Umbilical cord (tissue), 2 donors: Measurements from ENCODE around the gene CKAP2. TPM values are rescaled to one million over a fixed set of nuclear protein-coding genes. Genes with fewer than 3 reads are reported as not detected.
"Not testable (repeated sequence)": the region's sequence is repeated elsewhere in the genome, so short reads cannot be mapped to it uniquely, and the experiment has no call there.

Source experiments
- DNase-seq: peaks from one replicate; pipeline ENCODE4 v3.0.0-alpha.2; 2015; ENCODE audit warnings: low spot score
- total RNA-seq: library from RNA; depleted of rRNA; stranded (reverse); fragments of >200 nt; gene quantifications from one replicate; pipeline ENCODE4 v1.2.3, GENCODE V29; 2014; ENCODE audit warnings: low replicate concordance; ENCODE audit not compliant: insufficient read depth

The CKAP2 gene, protein sequence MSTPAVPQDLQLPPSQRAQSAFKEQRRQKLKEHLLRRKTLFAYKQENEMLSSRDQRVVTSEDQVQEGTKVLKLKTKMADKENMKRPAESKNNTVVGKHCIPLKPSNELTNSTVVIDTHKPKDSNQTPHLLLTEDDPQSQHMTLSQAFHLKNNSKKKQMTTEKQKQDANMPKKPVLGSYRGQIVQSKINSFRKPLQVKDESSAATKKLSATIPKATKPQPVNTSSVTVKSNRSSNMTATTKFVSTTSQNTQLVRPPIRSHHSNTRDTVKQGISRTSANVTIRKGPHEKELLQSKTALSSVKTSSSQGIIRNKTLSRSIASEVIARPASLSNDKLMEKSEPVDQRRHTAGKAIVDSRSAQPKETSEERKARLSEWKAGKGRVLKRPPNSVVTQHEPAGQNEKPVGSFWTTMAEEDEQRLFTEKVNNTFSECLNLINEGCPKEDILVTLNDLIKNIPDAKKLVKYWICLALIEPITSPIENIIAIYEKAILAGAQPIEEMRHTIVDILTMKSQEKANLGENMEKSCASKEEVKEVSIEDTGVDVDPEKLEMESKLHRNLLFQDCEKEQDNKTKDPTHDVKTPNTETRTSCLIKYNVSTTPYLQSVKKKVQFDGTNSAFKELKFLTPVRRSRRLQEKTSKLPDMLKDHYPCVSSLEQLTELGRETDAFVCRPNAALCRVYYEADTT
- total RNA-seq: 14.0 TPM

GRCh38 chr13:52454820-52455676 lies at the start of gene CKAP2:
CKAP2 (plus strand) TSS chr13:52455478; CDS start chr13:52455557, 79 bp downstream.
- DNase-seq: peak; percentile 97

GRCh38 chr13:52405767-52406494 lies 49.3 kb upstream of the CKAP2 start, which contains the start of gene THSD1:
THSD1 (minus strand) TSS chr13:52406172; CDS start chr13:52402600, 3,572 bp downstream.
- peak; percentile 40 for DNase-seq

- no peak for DNase-seq
Observed at GRCh38 chr13:52406629-52407028, 48.6 kb upstream of the CKAP2 start.

- DNase-seq: not testable (repeated sequence)
Observed at GRCh38 chr13:52407436-52407835, 47.8 kb upstream of the CKAP2 start.

- DNase-seq: not testable (repeated sequence)
Observed at GRCh38 chr13:52408071-52408658, 47.1 kb upstream of the CKAP2 start.

DNA sequence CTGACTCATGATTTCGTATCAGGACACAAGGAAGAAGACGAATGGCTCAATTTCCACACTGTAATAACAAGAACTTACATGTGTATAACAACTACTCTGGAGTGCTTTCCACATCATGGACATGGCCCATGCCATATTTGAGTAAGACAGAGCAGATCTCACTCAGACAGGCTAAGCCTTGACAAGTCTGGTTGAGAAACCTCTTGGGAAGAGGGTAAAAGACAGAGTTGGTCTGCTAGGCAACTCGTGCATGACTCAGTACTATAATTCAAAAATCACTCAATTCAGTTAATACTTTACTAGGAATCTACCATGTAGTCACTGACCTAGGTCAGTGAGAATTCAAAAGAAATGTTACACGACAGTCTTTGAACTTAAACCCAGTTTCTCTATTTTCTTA lies 43.6 kb upstream of the CKAP2 start:
- peak; percentile 90 for DNase-seq

- DNase-seq: no peak
Observed at GRCh38 chr13:52412128-52412527, 43.1 kb upstream of the CKAP2 start.

DNA sequence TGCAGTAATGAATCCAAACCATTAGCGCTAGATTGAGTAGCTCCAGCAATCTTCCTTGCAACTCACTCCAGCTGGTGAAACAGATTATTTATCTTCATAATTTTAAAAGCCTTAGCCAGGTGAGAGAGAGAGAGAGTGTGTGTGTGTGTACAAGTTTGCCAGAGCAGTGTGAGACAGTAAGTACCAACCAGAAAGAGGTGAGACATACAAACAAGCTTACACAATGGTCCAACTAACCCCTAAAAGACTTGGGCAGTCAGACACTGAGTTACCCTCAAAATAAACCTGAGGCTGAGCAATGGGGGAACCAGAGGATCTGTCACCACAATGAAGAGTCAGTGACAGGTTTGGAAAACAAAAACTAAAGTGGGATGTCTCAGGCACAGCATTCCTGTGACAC lies 41.2 kb upstream of the CKAP2 start:
- no peak for DNase-seq

DNA sequence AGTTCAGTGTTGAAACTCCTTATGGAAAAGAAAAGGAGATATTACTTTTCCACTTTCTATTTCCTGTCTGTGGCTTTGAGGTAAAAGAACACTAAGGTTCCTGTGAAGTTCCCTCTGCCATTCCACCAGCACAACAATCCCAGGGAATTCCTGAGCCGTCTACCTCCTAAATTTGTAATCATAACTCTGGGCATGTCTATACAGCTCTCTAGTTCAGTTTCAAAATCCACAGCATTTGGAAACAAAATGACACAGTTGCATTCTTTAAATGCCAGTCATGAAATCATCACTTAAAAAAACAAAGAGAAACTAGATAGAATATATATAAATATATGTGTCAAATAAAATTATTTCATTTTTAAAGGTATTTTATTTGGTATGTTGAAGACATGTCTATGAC lies 40.3 kb upstream of the CKAP2 start:
- peak; percentile 42 for DNase-seq

DNA sequence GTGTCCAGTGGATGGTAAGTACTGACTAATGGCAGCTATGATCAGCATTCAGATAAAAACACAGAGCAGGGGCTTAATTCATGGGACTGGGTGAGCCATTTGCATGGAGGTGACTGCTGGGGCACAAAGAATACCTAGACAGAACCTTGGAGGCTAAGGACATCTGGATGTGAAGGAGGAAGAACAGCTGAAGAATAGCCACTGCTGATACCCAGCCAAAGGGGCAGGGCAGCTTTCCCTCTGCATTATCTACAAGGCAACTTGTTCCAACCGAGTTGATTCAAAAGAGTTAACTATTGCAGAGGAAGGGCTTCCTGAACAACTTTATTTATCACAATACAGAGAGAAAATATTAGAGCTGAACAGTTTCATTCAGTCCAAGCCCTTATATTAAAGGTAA lies 36.2 kb upstream of the CKAP2 start:
- DNase-seq: no peak

- no peak for DNase-seq
Observed at GRCh38 chr13:52421216-52421615, 34.1 kb upstream of the CKAP2 start.

GRCh38 chr13:52428295-52428694 lies 27.0 kb upstream of the CKAP2 start:
- peak; percentile 49 for DNase-seq

- no peak for DNase-seq
Observed at GRCh38 chr13:52432456-52432855, 22.8 kb upstream of the CKAP2 start.

- DNase-seq: peak; percentile 61
Observed at GRCh38 chr13:52446265-52446664, 9.0 kb upstream of the CKAP2 start.

DNA sequence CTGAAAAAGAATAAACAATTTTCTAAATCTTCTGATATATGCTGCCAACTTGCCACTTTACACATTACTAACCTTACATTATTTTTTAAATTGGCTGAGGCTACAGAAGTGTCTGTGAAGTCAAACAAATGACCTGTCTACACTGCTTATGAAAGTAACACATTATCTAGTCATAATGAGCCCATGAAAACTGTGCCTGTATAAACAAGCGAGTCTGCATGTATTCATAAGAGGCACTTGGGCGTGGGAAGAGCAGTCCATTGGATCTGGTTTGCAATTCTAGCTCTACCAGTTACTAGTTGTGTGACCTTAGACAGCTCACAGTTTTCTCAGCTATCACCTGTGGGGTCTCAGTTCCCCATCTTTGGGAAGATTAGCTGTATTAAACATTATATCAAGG lies 7.9 kb upstream of the CKAP2 start:
- no peak for DNase-seq

DNA sequence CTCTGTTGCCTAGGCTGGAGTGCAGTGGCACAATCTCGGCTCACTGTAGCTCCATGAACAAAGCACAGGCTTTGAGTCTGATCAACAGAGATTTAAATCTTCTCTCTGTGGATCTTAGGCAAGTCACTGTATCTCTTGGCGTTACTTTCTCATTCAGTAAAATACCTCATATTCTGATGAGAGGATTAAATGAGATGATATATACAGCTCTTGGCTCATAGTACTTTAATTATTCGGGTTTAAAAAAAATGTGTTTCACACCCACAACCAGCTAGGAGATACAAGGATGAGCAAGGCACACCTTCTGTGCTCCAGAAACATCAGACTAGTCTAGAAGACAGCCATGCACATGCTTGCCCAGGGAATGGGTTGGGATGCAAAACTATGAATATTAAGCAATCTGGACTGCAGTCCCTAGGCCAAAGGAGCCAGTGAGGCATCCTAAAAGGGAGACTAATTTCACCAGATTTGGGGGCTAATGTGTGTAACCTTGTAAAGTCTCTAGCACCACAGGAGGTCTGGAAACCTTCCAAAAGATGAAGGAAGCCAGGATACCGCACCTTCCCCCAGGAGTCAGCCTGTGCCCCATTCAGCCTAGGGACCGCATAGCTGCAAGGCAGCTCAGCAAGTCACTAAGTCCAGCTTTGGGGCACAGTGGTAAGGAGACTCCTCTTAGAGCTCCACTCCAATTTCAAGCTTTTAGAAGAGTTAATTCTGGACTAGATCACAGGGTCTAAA lies 7.3 kb upstream of the CKAP2 start:
- no peak for DNase-seq

DNA sequence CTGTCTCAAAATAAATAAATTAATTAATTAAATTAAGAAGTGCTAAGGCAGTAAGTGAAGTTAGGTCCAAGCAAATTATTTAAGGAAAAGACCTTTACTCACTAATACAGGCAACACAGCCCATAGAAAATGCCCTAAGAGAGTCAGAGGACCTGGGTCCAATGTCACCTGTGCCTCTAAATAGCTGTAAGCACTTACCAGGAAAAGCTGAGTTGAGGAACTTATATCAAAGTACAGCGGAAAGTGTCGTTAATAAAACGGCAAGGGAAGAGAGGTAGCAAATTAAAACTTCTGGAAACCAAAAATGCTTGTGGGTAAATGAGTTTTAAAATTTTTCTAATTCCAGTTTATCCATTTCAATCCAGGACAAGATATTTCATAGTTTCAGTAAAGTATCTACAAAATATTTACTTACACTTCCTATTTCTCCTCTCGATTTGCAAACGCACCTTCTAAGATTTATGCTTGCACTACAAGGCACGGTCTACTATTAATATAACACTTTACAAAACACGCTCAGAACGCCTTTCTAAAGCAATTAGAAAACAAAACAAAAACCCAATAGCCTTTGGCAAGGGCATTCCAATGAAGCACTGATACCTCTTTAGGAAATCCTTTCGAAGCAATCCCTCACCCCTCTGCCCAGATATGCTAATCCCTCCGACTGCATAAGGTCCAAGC lies 5.8 kb upstream of the CKAP2 start:
- DNase-seq: peak; percentile 5

DNA sequence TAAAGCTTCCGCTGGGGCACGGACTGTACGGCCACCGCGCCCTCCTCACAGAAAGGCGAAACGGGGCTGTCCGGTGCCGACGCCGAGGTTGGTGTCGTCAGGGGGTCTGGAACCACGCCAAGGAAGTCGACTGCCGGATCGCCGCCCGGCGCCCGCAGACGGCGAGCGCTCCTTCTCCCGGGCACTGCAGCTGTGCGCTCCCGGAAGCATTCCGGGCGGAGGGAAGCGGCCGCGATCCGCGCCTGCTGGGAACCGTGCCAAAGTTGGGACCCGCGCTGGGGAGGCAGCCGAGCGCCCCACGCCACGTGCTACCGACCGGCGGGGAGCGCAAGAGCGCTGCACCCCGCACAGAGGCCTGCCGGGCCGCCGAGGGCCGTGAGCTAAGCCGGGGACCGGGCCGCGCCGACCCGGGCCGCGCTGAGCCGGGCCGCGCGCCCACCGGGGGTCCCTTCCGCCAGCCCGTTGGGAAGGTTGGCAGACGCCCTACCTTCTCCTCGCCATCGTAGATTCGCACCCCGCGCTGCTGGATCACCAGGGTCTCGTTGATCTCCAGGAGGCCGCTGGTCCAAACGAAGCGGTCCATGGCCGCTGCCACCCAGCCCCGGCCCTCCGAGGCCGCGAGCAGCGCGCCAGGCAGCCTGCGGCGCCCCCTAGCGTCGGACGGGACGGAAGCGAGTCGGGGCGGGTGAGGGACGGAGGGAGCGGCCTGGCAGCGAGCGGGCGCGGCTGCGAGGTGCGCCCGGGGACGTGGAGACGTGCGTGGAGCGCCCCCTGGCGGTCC lies 5.1 kb upstream of the CKAP2 start, which contains the start of gene VPS36:
Gene VPS36, minus strand, starts transcription at position 623 of the 781 bp plus-strand sequence. Its CDS starts 40 bp downstream, at position 583.
- peak; percentile 97 for DNase-seq

DNA sequence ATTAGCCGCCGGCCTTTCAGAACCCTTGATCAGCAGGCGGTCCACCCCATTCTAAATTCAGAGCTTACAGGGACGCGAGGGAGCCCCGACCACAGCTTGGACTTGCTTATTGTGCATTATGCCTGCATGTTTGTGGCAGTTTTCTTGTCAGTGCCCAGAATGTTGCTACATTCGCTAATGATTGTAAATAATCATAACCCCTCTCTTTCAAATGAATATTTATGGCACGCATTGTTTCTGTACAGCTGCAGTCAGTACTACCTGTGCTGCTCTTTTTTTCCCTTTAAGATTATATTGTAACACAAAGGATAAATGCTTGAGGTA lies 4.5 kb upstream of the CKAP2 start:
- no peak for DNase-seq
